HL-60 (cell line): ENCODE measurements around the gene PAPPA.

Experiments
- DNase-seq, 2 experiments: peaks; one replicate each; pipeline ENCODE4 v3.0.0-alpha.2; 2010 to 2020; ENCODE audit warnings: low read depth in 1 of 2, low spot score in 1 of 2
- H3K27ac ChIP-seq: fragments of 250-450 bp; sonication (Bioruptor Pico); replicated peaks from 2 replicates; pipeline ENCODE4 v1.5.1; 2020; ENCODE audit warnings: mild to moderate bottlenecking, moderate library complexity
- H3K27me3 ChIP-seq: fragments of 250-450 bp; sonication (Bioruptor Pico); 2 replicates; pipeline ENCODE4 v1.5.1; 2021; ENCODE audit warnings: mild to moderate bottlenecking, moderate library complexity; ENCODE audit not compliant: insufficient read depth, poor library complexity, severe bottlenecking
- H3K4me3 ChIP-seq: replicated peaks from 2 replicates; pipeline ENCODE4 v1.5.1; 2011; ENCODE audit warnings: mild to moderate bottlenecking, control low read depth, low read length; ENCODE audit not compliant: insufficient read depth
- CTCF ChIP-seq: IDR thresholded peaks from one replicate; pipeline ENCODE4 v1.5.1; 2011; ENCODE audit warnings: low read length, control low read depth, inconsistent platforms; ENCODE audit not compliant: insufficient read depth
- GABPA ChIP-seq: IDR thresholded peaks from 2 replicates; pipeline ENCODE4 v1.6.1; 2012; ENCODE audit warnings: low read depth
- POLR2AphosphoS5 ChIP-seq: IDR thresholded peaks from 2 replicates; pipeline ENCODE4 v1.6.1; 2012; ENCODE audit warnings: low read depth
- REST ChIP-seq: IDR thresholded peaks from 2 replicates; pipeline ENCODE4 v1.6.1; 2012; ENCODE audit warnings: low read depth; ENCODE audit not compliant: insufficient replicate concordance
- SPI1 ChIP-seq: IDR thresholded peaks from 2 replicates; pipeline ENCODE4 v1.6.1; 2012; ENCODE audit warnings: low read depth, mild to moderate bottlenecking, borderline replicate concordance

The PAPPA gene

GRCh38 chr9:116204252-116204882, 50.8 kb downstream of the PAPPA start:
- no peak for TF ChIP-seq GABPA
- no peak for TF ChIP-seq CTCF
- no peak for TF ChIP-seq REST
- no peak for TF ChIP-seq POLR2AphosphoS5
- TF ChIP-seq SPI1: no peak
- Histone ChIP-seq H3K4me3 (no peak overlapping the region), H3K27me3 (no peaks in the 10 kb centered on the region), H3K27ac (no peak overlapping the region)
- no peak for DNase-seq

GRCh38 chr9:116207371-116208111, 54.0 kb downstream of the PAPPA start:
- Histone ChIP-seq H3K4me3 (no peak overlapping the region), H3K27me3 (no peaks in the 10 kb centered on the region), H3K27ac (no peak overlapping the region)
- no peak for TF ChIP-seq GABPA
- DNase-seq: no peak

- no peaks in the 10 kb centered on the region for H3K27me3 ChIP-seq
- DNase-seq: no peak
- H3K4me3 ChIP-seq: no peak overlapping the region
- no peak for TF ChIP-seq GABPA
- no peak for TF ChIP-seq REST
- no peak overlapping the region for H3K27ac ChIP-seq
Observed at GRCh38 chr9:116208417-116209232, 55.0 kb downstream of the PAPPA start.

GRCh38 chr9:116209414-116210116, 56.0 kb downstream of the PAPPA start:
- H3K4me3 ChIP-seq: no peak overlapping the region
- H3K27me3 ChIP-seq: no peaks in the 10 kb centered on the region
- DNase-seq: no peak
- no peak overlapping the region for H3K27ac ChIP-seq
- TF ChIP-seq SPI1: no peak
- TF ChIP-seq GABPA: no peak
- no peak for TF ChIP-seq CTCF
- no peak for TF ChIP-seq REST
- TF ChIP-seq POLR2AphosphoS5: no peak
